NT2/D1 (cell line): ENCODE data around the gene FAM186B.

ENCODE experiments used
- DNase-seq: peaks from one replicate; pipeline ENCODE4 v3.0.0-alpha.2; 2011; ENCODE audit warnings: low read depth, low spot score
- H3K27me3 ChIP-seq: 2 replicates; pipeline ENCODE4 v1.6.0; 2011; ENCODE audit warnings: mild to moderate bottlenecking; ENCODE audit not compliant: insufficient read length, insufficient read depth
- H3K36me3 ChIP-seq: 2 replicates; pipeline ENCODE4 v1.6.1; 2011; ENCODE audit warnings: mild to moderate bottlenecking, low read length, mixed read lengths; ENCODE audit not compliant: insufficient read depth, insufficient read length
- H3K4me1 ChIP-seq: 2 replicates; pipeline ENCODE4 v1.5.1; 2011; ENCODE audit not compliant: insufficient read depth, insufficient read length
- H3K4me3 ChIP-seq: 2 replicates; pipeline ENCODE4 v1.5.1; 2011; ENCODE audit warnings: low read depth; ENCODE audit not compliant: insufficient read length
- H3K9ac ChIP-seq: 2 replicates; pipeline ENCODE4 v1.6.0; 2011; ENCODE audit warnings: low read depth; ENCODE audit not compliant: insufficient read length
- H3K9me3 ChIP-seq: 2 replicates; pipeline ENCODE4 v1.5.1; 2011; ENCODE audit warnings: mild to moderate bottlenecking, low read length; ENCODE audit not compliant: insufficient read depth
- SUZ12 ChIP-seq: IDR thresholded peaks from 2 replicates; pipeline ENCODE4 v1.6.1; 2011; ENCODE audit not compliant: insufficient read length, insufficient read depth; ENCODE audit errors: extremely low read depth
- ZNF274 ChIP-seq: IDR thresholded peaks from 2 replicates; pipeline ENCODE4 v1.6.1; 2011; ENCODE audit warnings: mild to moderate bottlenecking, low read depth, low read length

Gene FAM186B

DNA sequence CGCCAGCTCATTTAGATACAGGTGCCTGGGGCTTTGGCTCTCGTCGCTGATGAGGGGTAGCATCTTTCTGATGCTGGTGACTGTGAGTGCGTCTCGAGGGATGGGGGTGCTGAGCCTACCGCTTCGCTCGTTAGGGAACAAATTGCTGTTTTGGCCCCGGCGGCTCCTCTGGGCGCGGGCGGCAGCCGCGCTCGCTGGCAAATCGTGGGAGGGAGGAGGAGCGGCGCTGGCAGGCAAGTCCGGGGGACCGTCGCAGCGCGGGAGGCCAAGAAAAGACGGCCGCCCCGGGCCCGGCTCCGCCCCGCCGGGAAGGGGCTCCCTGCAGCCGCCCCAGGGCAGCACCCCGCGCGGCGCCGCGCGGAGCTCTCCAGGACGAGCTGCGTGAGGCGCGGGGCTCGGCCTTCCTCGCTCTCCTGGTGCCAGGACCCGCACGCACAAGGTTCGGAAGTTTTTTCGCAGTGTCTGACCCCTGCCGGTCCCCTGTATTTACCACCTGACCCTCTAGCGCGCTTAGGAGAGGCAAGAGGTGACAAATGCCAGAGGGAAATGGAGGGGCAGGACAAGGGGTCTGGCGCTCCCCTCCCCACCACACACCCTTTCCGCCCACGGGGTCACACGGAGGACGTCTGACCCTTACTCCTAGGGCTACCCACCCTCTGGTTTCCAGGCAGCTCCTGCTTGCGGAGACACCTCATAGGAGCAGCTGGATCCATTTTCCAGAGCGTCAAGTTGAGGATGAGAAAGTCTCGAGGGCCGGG, 67.5 kb downstream of the FAM186B start:
- Histone ChIP-seq H3K36me3 (no peaks in the 10 kb centered on the region), H3K4me1 (peaks cover 17% of the 10 kb centered on the region), H3K9ac (peak overlapping the region; percentile 64), H3K9me3 (no peaks in the 10 kb centered on the region), H3K27me3 (peaks cover 61% of the 10 kb centered on the region), H3K4me3 (peak overlapping the region; percentile 51)
- no peak for DNase-seq
- peak; percentile 75 for TF ChIP-seq SUZ12
- TF ChIP-seq ZNF274: no peak
